HG03342 (cell line): ENCODE measurements around the gene XRCC1.
"Not testable (repeated sequence)": the region's sequence is repeated elsewhere in the genome, so short reads cannot be mapped to it uniquely, and the experiment has no call there.

ENCODE experiments used
- ATAC-seq: cut with Tn5 transposase; IDR thresholded peaks from one replicate; pipeline ENCODE4 v1.9.1; 2021; ENCODE audit warnings: mild to moderate bottlenecking, moderate library complexity; ENCODE audit not compliant: unreplicated experiment

XRCC1 gene

GRCh38 chr19:43525836-43526771, 49.2 kb downstream of the XRCC1 start:
- ATAC-seq = no peak

GRCh38 chr19:43524922-43525835, 50.1 kb downstream of the XRCC1 start:
- peak; percentile 41 for ATAC-seq

GRCh38 chr19:43523696-43524095, 51.6 kb downstream of the XRCC1 start:
- ATAC-seq = not testable (repeated sequence)

- ATAC-seq = no peak
These were observed 52.4 kb downstream of the XRCC1 start for GRCh38 chr19:43522929-43523328.

GRCh38 chr19:43519436-43520088, 55.8 kb downstream of the XRCC1 start:
- ATAC-seq = no peak

- no peak for ATAC-seq
These were observed 57.3 kb downstream of the XRCC1 start for GRCh38 chr19:43518051-43518450.

GRCh38 chr19:43512399-43512798, 62.9 kb downstream of the XRCC1 start:
- not testable (repeated sequence) for ATAC-seq

GRCh38 chr19:43511324-43511723, 64.0 kb downstream of the XRCC1 start:
- no peak for ATAC-seq

- no peak for ATAC-seq
These were observed 64.6 kb downstream of the XRCC1 start for GRCh38 chr19:43510713-43511112.

GRCh38 chr19:43507880-43508279, 67.4 kb downstream of the XRCC1 start:
- ATAC-seq = no peak

- no peak for ATAC-seq
These were observed 68.7 kb downstream of the XRCC1 start for GRCh38 chr19:43506629-43507028.

- no peak for ATAC-seq
These were observed 69.4 kb downstream of the XRCC1 start for GRCh38 chr19:43505941-43506340.

GRCh38 chr19:43505186-43505456, 70.2 kb downstream of the XRCC1 start:
- no peak for ATAC-seq

GRCh38 chr19:43504426-43505185, 70.7 kb downstream of the XRCC1 start, which contains the start of gene PHLDB3:
Gene PHLDB3 (minus strand): TSS chr19:43504746. CDS start chr19:43504118, 628 bp downstream.
- ATAC-seq = peak; percentile 17

GRCh38 chr19:43503501-43504425, 71.6 kb downstream of the XRCC1 start:
- ATAC-seq = peak; percentile 83

GRCh38 chr19:43502419-43502976, 72.8 kb downstream of the XRCC1 start:
- no peak for ATAC-seq

- no peak for ATAC-seq
These were observed 73.5 kb downstream of the XRCC1 start for GRCh38 chr19:43501661-43502418.

GRCh38 chr19:43499042-43499441, 76.3 kb downstream of the XRCC1 start:
- ATAC-seq = no peak
